Mammary epithelial cell (primary cell): ENCODE measurements around the gene TRIM26.

Experiments
- EZH2 ChIP-seq: IDR thresholded peaks from 2 replicates; pipeline ENCODE4 v1.6.1; 2012; ENCODE audit warnings: low read length, inconsistent platforms, borderline replicate concordance
- TF ChIP-seq, protein P1 (sequence below), 2 donors: IDR thresholded peaks in 1 of 2; conservative IDR thresholded peaks in 1 of 2; 2 replicates each; pipeline ENCODE4 v1.5.1; 2011 to 2012; ENCODE audit warnings: inconsistent platforms in 2 of 2, low read length in 2 of 2, mild to moderate bottlenecking in 2 of 2, control low read depth in 1 of 2, low read depth in 1 of 2; ENCODE audit not compliant: insufficient read depth in 1 of 2; ENCODE audit errors: extremely low read depth in 1 of 2

GRCh38 chr6:30144811-30145210 is 68.4 kb downstream of the TRIM26 start:
- no peak for TF ChIP-seq EZH2
- TF ChIP-seq, protein P1, sequence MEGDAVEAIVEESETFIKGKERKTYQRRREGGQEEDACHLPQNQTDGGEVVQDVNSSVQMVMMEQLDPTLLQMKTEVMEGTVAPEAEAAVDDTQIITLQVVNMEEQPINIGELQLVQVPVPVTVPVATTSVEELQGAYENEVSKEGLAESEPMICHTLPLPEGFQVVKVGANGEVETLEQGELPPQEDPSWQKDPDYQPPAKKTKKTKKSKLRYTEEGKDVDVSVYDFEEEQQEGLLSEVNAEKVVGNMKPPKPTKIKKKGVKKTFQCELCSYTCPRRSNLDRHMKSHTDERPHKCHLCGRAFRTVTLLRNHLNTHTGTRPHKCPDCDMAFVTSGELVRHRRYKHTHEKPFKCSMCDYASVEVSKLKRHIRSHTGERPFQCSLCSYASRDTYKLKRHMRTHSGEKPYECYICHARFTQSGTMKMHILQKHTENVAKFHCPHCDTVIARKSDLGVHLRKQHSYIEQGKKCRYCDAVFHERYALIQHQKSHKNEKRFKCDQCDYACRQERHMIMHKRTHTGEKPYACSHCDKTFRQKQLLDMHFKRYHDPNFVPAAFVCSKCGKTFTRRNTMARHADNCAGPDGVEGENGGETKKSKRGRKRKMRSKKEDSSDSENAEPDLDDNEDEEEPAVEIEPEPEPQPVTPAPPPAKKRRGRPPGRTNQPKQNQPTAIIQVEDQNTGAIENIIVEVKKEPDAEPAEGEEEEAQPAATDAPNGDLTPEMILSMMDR (conservative IDR thresholded peaks at IDR 0.05 in 1 of 2, IDR thresholded peaks at IDR 0.05 in 1 of 2; ENCODE audit: extremely low read depth in 1 of 2, insufficient read depth in 1 of 2, low read depth in 1 of 2, low read length in 2 of 2) = no peak
